GM12878 (cell line): ENCODE measurements around the gene DHX30. TPM values are rescaled to one million over a fixed set of nuclear protein-coding genes. Genes with fewer than 3 reads are reported as not detected.

ENCODE experiments used
- BHLHE40 ChIP-seq, 2 experiments: fragments of 450-650 bp in 1 of 2; IDR thresholded peaks; 2 replicates each; pipeline ENCODE4 v1.6.1; 2011 to 2017; ENCODE audit warnings: low read depth in 2 of 2, borderline replicate concordance in 1 of 2, improper control_type of control experiment in 1 of 2, low read length in 1 of 2, mild to moderate bottlenecking in 1 of 2
- CEBPB ChIP-seq, 2 experiments: fragments of 150-350 bp in 1 of 2; IDR thresholded peaks; 2 replicates each; pipeline ENCODE4 v1.6.1; 2012 to 2014; ENCODE audit warnings: low read depth in 2 of 2, low read length in 2 of 2, borderline replicate concordance in 1 of 2, inconsistent platforms in 1 of 2
- FOXM1 ChIP-seq: IDR thresholded peaks from 2 replicates; pipeline ENCODE4 v1.6.1; 2012; ENCODE audit warnings: low read depth, mild to moderate bottlenecking, inconsistent platforms, low read length, moderate library complexity
- GATAD2B ChIP-seq: fragments of 450-650 bp; conservative IDR thresholded peaks from 2 replicates; pipeline ENCODE4 v1.6.1; 2017; ENCODE audit warnings: low read depth, mild to moderate bottlenecking, moderate library complexity
- MAX ChIP-seq: IDR thresholded peaks from 2 replicates; pipeline ENCODE4 v1.6.1; 2012; ENCODE audit warnings: low read depth, low read length, improper control_type of control experiment
- MEF2B ChIP-seq: fragments of 450-650 bp; IDR thresholded peaks from 2 replicates; pipeline ENCODE4 v1.6.1; 2018; ENCODE audit warnings: mild to moderate bottlenecking, moderate library complexity; ENCODE audit not compliant: partially characterized antibody, poor library complexity, severe bottlenecking
- POLR2AphosphoS2 ChIP-seq: IDR thresholded peaks from 2 replicates; pipeline ENCODE4 v1.6.1; 2011; ENCODE audit warnings: low read depth, mild to moderate bottlenecking, low read length, improper control_type of control experiment, moderate library complexity
- RELA ChIP-seq: fragments of 450-650 bp; IDR thresholded peaks from 2 replicates; pipeline ENCODE4 v1.8.0; 2014; ENCODE audit warnings: borderline replicate concordance; ENCODE audit not compliant: partially characterized antibody
- SIN3A ChIP-seq: IDR thresholded peaks from 2 replicates; pipeline ENCODE4 v1.6.1; 2012; ENCODE audit warnings: low read depth, low read length, improper control_type of control experiment
- SMAD1 ChIP-seq: fragments of 450-650 bp; IDR thresholded peaks from 2 replicates; pipeline ENCODE4 v1.6.1; 2018; ENCODE audit warnings: mild to moderate bottlenecking, low read depth; ENCODE audit not compliant: partially characterized antibody
- ZNF207 ChIP-seq: fragments of 450-650 bp; IDR thresholded peaks from 2 replicates; pipeline ENCODE4 v1.6.1; 2014; ENCODE audit warnings: antibody characterized with exemption, mild to moderate bottlenecking, borderline replicate concordance
- polyA plus RNA-seq, 11 experiments: library from polyadenylated mRNA; depleted of rRNA in 4 of 11; unstranded in 6 of 11; stranded (reverse) in 5 of 11; fragments of >200 nt; fragmentation: Nextera tagmentation in 4 of 11; fragmentation: Illumina TruSeq in 1 of 11; extraction: Ambion mirVana in 4 of 11; extraction: Trizol in 1 of 11; gene quantifications; 1 replicate in 1 of 11; 2 replicates in 10 of 11; pipeline versions ENCODE4 v1.2.1 to v1.2.3, GENCODE V29; 2011 to 2016; ENCODE audit warnings: inconsistent platforms in 2 of 11, missing spikeins in 2 of 11, low read depth in 1 of 11
- total RNA-seq, 4 experiments: library from RNA; depleted of rRNA in 3 of 4; stranded (reverse); fragments of >200 nt in 3 of 4; fragmentation: Illumina TruSeq in 1 of 4; extraction: Trizol in 1 of 4; gene quantifications; 2 replicates each; pipeline versions ENCODE4 v1.2.1 to v1.2.3, GENCODE V29; 2013 to 2021
- TF ChIP-seq, protein P1 (sequence below): fragments of 450-650 bp; formaldehyde crosslinking; IDR thresholded peaks from 2 replicates; pipeline ENCODE4 v1.4.0; 2020; ENCODE audit warnings: mild to moderate bottlenecking, moderate library complexity

DHX30 gene
- total and polyA plus RNA-seq, 10 of the 15 experiments (the other 5 are each of a cell fraction or from before 2014, with no cell fraction given), result 9.5 to 75.3 (median 47.8) TPM

DNA sequence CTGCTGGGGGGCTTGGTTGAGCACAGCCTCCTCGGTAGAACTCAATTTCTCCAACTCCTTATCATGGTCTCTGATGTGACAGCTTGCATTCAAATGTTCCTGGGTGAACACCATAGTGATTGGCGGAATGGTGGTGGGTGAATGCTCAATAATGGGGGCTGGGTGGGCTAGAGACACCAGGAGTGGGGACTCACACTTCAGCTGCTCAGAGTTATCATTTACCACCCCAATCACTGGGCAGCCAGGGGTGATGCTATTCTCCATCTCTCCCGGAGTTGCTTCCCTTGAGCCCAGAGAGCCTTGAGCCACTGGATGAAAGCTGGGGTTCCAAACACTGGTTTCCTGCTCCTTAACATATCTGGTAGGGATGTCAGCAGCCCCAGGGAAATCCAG lies 88.7 kb downstream of the DHX30 start (continued):
- TF ChIP-seq, protein P1, sequence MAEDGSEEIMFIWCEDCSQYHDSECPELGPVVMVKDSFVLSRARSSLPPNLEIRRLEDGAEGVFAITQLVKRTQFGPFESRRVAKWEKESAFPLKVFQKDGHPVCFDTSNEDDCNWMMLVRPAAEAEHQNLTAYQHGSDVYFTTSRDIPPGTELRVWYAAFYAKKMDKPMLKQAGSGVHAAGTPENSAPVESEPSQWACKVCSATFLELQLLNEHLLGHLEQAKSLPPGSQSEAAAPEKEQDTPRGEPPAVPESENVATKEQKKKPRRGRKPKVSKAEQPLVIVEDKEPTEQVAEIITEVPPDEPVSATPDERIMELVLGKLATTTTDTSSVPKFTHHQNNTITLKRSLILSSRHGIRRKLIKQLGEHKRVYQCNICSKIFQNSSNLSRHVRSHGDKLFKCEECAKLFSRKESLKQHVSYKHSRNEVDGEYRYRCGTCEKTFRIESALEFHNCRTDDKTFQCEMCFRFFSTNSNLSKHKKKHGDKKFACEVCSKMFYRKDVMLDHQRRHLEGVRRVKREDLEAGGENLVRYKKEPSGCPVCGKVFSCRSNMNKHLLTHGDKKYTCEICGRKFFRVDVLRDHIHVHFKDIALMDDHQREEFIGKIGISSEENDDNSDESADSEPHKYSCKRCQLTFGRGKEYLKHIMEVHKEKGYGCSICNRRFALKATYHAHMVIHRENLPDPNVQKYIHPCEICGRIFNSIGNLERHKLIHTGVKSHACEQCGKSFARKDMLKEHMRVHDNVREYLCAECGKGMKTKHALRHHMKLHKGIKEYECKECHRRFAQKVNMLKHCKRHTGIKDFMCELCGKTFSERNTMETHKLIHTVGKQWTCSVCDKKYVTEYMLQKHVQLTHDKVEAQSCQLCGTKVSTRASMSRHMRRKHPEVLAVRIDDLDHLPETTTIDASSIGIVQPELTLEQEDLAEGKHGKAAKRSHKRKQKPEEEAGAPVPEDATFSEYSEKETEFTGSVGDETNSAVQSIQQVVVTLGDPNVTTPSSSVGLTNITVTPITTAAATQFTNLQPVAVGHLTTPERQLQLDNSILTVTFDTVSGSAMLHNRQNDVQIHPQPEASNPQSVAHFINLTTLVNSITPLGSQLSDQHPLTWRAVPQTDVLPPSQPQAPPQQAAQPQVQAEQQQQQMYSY (CRISPR knock-in tag), result no peak
- TF ChIP-seq GATAD2B (no peak), POLR2AphosphoS2 (no peak), SMAD1 (no peak), ZNF207 (no peak), FOXM1 (no peak), SIN3A (no peak), CEBPB (IDR thresholded peaks at IDR 0.05; ENCODE audit: borderline replicate concordance in 1 of 2, low read depth in 2 of 2, low read length in 2 of 2) (no peak), MEF2B (no peak), BHLHE40 (IDR thresholded peaks at IDR 0.05; ENCODE audit: borderline replicate concordance in 1 of 2, low read depth in 2 of 2, low read length in 1 of 2) (no peak), MAX (no peak), RELA (no peak)
- TF ChIP-seq, all 136 proteins: peak for 0
